GM12892 (cell line): ENCODE results near the gene FAM228B.
"Not testable (repeated sequence)": the region's sequence is repeated elsewhere in the genome, so short reads cannot be mapped to it uniquely, and the experiment has no call there.

ENCODE experiments used
- POLR2A ChIP-seq: IDR thresholded peaks from 2 replicates; pipeline ENCODE4 v1.6.1; 2011; ENCODE audit warnings: low read depth, low read length, control low read depth
- TAF1 ChIP-seq: IDR thresholded peaks from 2 replicates; pipeline ENCODE4 v1.6.1; 2011; ENCODE audit warnings: low read depth, mild to moderate bottlenecking, control low read depth, low read length, borderline replicate concordance

DNA sequence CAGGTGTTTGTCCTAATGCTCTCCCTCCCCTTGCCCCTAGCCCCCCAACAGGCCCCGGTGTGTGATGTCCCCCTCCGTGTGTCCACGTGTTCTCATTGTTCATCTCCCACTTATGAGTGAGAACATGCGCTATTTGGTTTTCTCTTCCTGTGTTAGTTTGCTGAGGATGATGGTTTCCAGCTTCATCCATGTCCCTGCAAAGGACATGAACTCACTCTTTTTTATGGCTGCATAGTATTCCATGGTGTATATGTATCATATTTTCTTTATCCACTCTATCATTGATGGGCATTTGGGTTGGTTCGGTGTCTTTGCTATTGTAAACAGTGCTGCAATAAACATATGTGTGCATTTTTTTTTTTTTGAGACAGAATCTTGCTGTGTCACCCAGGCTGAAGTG, 30.0 kb upstream of the FAM228B start:
- TF ChIP-seq POLR2A, TAF1: not testable (repeated sequence)
